ENCODE results near the gene OR4C5.
"Not testable (repeated sequence)": the region's sequence is repeated elsewhere in the genome, so short reads cannot be mapped to it uniquely, and the experiment has no call there.

Gene OR4C5

DNA sequence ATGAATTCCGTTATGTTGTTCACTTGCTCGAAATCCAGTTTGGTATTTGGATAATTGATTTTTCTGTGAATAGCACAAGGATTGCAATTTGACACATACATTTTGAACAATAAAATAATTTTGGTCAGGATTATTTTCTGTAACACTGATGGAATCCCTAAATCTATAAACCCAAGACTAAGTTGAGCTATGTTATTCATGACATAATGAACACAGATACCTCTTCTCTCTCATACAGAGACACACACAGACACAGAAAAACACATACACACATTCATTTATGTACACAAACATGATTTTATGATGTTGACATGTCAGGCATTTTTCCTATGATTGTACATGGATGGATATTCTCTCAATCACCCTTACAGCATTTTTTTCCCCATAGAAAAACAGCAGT, at the start of gene OR4C5:
Gene OR4C5, minus strand, starts transcription at position 101 of the 400 bp plus-strand sequence. Its CDS starts 0 bp downstream, at position 101.
- no peak for DNase-seq

DNA sequence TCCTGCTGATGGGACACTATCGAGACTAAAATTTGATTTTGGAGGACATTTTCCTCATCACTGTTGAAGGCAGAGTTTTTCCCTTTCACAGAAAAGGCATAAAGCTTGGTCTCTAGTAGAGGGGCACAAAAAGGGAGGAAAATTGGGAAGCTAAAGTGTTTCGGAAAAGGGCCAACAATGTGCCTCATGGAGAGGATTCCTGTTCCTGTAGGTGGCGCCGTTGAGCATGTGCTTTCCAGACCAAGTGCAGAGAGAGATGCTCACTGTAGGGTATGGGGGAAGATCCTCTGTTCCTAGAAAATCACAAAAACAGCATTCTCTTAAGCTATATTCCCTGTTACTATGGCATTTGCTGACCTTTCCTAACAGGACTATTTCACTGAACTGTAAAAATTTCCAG, 18.4 kb upstream of the OR4C5 start:
- DNase-seq = no peak

DNA sequence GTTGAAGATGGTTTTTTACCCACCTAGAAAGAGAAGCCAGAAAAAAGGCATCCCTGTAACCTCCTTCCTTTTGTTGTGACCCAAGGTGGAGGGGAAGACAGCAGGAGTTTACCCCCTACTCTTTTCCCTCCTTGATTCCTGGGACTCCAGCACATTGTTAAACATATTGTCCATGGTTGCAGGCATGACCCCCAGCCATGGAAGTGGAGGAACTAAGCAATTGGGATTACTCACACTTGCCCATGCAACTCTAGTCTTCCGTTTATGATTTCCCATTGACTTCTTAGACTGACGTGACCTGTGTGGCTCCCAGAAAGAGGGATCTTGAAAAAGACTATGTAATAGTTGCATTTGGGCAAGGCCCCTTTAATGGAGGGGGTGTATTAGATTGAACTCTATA, 17.9 kb upstream of the OR4C5 start:
- not testable (repeated sequence) for DNase-seq

DNA sequence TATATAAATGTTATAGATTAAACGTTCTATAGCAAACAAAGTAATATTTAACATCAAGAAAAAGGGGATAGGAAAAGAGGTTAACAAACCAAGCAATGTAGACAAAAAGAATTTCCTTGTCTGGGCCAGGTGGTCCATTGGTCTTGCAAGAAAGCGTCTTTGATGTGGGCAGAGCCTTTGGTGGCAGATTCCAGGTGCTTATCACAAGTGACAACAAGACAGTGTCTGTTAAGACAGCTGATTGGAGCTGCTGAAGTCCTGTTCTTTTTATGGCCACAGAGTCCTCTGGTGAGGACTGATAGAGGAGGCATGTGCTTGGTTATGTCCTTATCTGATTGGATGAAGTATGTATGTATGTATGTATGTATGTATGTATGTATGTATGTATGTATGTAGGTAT, 5.0 kb downstream of the OR4C5 start:
- not testable (repeated sequence) for DNase-seq

DNA sequence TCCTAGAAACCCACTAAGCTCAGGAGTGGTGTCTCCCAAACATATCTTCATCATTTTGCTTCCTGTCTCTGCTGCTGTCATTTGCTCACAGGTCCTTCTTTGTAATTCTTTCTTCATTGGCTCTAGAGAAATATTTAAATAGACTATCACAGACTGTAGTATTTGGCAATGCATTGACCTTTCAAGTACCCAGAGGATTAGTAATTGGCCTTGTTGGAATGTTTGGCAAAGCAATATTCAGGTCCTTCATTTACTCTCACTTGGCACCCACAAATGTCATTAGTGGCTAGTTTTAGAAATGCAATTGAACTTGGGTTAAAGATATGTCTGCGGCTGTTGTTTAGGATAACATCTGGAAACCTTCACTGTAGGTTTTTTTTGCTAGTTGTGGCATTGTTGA, 11.6 kb downstream of the OR4C5 start:
- DNase-seq = no peak

DNA sequence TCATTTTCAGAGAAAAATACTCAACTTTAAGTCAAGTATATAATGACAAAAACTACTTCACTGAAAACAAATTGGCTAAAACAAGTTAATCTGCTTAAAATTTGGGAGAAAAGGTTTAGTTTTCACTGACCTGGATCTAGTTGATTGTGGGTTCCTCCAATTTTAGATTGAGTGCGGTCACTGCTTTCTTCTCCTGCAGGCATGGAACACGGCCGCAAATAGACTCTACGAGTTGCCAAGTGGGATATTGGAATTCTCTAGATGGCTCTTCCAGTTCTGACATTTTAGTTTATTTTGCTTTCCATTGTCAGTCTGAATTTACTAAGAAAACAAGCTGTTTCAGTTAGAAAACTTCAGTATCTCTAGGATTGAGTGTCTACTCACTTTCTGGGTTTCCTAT, 12.3 kb downstream of the OR4C5 start:
- DNase-seq = no peak

DNA sequence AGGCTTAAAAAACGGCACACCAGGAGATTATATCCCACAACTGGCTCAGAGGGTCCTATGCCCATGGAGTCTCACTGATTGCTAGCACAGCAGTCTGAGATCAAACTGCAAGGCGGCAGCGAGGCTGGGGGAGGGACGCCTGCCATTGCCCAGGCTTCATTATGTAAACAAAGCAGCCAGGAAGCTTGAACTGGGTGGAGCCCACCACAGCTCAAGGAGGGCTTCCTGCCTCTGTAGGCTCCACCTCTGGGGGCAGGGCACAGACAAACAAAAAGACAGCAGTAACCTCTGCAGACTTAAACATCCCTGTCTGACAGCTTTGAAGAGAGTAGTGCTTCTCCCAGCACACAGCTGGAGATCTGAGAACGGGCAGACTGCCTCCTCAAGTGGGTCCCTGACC, 20.0 kb downstream of the OR4C5 start:
- not testable (repeated sequence) for DNase-seq

DNA sequence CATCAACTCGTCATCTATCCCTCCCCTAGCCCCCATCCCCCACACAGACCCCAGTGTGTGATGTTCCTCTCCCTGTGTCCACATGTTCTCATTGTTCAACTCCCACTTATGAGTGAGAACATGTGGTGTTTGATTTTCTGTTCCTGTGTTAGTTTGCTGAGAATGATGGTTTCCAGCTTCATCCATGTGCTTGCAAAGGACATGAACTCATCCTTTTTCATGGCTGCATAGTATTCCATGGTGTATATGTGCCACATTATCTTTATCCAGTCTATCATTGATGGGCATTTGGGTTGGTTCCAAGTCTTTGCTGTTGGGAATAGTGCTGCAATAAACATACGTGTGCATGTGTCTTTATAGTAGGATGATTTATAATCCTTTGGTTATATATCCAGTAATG, 23.8 kb downstream of the OR4C5 start:
- not testable (repeated sequence) for DNase-seq

DNA sequence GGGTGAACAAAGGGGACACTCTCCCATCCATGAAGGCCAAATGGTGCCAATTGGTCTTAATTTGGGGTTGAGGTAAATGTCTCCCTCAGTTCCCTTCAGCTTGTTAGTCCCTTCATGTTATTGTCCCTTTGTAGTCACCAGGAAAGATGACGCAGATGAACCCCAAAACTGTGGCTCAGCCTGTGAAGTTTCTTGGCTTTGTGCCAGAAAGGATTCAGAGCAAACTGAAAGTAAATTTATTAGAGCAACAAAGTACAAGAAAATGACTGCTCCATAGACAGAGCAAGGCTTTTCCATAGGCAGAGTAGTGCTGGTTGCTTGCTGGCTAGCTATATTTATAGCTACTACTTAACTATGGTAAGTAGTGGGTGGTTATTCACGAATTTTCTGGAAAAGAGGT, 24.8 kb downstream of the OR4C5 start:
- DNase-seq = no peak

DNA sequence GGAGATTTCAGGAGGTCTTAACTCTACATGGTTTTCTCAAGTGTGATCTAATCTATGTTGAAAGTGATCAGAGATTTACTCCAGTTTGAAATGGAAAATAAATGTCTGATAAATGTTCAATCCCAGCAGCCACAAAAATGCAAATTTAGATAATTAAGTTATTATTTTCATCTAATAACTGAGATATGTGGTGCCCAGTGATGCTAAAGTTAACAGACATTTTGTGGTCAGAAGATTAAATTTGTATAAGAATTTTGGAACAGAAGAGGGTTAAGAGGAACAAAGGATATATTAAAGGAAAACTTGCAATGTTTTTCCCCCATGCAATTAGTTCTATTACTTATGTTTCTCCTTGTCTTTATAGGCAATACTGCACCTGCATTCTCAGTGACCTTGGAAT, 41.6 kb downstream of the OR4C5 start, which contains the start of gene OR4C3:
Gene OR4C3, plus strand, starts transcription at position 301 of the 400 bp plus-strand sequence. CDS start 102 bp downstream, outside the sequence.
- not testable (repeated sequence) for DNase-seq

DNA sequence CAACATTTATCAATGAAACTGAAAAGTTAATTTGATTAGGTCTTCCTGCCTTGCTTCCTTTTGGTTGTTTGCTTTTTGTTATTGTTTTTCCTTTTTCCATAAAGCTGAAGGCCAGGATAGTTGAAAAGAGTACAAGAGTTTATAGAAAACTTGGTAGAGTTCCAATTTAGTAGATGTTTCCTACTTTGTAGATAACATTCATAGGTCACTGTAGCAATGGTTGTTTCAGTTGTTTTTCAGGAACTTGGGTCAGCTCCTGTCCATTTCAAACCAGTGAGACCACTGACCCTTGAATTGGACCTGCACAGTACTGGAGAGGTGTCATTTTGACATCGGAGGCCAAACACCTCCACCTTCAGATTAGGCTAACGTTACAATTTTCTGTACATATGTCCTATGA, 46.5 kb downstream of the OR4C5 start:
- DNase-seq = not testable (repeated sequence)

Measured in DMS 273 treated with DMSO at 0.1 percent for 48 hours (cell line).